Hepatocyte (in vitro differentiated cells): ENCODE measurements around the gene SERPINB11.

Experiments used
- EZH2 ChIP-seq: fragments of 200-600 bp; sonication (generic); IDR thresholded peaks from 2 replicates; pipeline ENCODE4 v1.6.1; 2016; ENCODE audit warnings: antibody characterized with exemption, mild to moderate bottlenecking, borderline replicate concordance
- TF ChIP-seq, protein P1 (sequence below): fragments of 200-600 bp; sonication (generic); IDR thresholded peaks from 2 replicates; pipeline ENCODE4 v1.5.1; 2016; ENCODE audit warnings: antibody characterized with exemption, mild to moderate bottlenecking; ENCODE audit not compliant: poor library complexity

DNA sequence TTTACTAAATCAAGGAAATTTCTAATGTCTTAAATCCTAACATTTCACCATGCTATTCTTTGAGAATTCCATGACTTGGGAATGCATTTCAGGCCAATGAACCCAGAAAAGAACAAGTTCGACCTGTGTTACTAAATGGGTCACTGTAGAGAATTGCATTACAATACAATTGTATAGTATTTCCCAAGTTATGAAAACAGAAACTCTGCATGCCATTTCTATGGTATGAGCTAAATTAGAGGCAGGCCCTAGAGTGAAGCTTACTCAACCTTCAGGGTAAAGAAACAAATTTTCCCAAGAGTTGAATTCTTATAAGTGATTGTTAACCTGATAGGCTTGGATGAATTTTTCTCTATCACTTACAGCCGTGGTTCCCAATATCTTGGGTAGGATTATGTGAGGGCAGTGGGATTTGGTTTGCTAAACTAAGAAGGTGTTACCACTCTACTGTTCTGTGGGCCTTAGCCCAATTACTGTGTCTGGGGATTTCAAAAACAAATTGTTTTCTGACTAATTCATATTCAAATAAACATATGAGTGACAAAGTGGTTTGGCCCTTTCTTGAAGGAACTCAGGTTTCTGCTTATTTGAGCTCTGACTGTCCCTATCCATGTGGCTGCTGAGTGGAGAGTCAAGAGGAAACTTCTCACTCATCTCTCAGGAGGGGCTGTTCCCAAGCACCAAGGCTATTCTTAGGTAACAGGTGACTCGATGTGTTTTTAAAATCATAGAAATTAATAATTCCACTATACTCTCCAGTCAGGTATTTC is 61.3 kb downstream of the SERPINB11 start:
- TF ChIP-seq, protein P1, sequence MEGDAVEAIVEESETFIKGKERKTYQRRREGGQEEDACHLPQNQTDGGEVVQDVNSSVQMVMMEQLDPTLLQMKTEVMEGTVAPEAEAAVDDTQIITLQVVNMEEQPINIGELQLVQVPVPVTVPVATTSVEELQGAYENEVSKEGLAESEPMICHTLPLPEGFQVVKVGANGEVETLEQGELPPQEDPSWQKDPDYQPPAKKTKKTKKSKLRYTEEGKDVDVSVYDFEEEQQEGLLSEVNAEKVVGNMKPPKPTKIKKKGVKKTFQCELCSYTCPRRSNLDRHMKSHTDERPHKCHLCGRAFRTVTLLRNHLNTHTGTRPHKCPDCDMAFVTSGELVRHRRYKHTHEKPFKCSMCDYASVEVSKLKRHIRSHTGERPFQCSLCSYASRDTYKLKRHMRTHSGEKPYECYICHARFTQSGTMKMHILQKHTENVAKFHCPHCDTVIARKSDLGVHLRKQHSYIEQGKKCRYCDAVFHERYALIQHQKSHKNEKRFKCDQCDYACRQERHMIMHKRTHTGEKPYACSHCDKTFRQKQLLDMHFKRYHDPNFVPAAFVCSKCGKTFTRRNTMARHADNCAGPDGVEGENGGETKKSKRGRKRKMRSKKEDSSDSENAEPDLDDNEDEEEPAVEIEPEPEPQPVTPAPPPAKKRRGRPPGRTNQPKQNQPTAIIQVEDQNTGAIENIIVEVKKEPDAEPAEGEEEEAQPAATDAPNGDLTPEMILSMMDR = no peak
- no peak for TF ChIP-seq EZH2
